Measurements from ENCODE around the gene THRB. TPM values are rescaled to one million over a fixed set of nuclear protein-coding genes. Genes with fewer than 3 reads are reported as not detected.

Gene THRB
- polyA plus RNA-seq, 3 donors, result 3.4 to 11.7 (median 8.1) TPM

- 92 to 97% (median 92%) methylated on average over 7 of the region's 7 CpGs for WGBS, 3 donors
- no peak overlapping the region for H3K27ac ChIP-seq (ENCODE audit: low read depth, low read length)
Measured at GRCh38 chr3:24315356-24315755, 179.3 kb downstream of the THRB start.

DNA sequence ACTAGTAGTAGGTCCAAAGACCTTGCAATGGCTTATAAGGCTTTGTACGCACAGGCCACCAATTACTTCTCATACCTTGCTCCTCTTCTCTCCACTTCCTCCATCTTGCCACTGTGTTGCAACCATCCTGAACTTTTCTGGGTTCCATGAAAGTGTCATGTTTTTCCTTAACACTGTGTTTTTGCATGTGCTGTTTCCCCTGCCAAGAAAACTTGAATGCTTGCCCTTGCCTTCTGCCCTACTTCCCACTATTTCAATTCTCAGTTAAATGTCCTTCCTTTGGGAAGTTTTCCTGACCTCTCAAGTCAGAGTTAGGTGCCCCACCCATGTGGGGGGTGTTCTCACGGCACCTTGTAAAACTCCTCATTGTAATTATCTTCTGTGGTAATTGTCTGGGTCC lies 182.8 kb downstream of the THRB start:
- 62 to 78% (median 63%) methylated on average over 2 of the region's 2 CpGs for WGBS, 3 donors
- H3K27ac ChIP-seq (ENCODE audit: low read depth, low read length), result no peak overlapping the region

- H3K27ac ChIP-seq (ENCODE audit: low read depth, low read length), result no peak overlapping the region
Measured at GRCh38 chr3:24310887-24311286, 183.8 kb downstream of the THRB start.

DNA sequence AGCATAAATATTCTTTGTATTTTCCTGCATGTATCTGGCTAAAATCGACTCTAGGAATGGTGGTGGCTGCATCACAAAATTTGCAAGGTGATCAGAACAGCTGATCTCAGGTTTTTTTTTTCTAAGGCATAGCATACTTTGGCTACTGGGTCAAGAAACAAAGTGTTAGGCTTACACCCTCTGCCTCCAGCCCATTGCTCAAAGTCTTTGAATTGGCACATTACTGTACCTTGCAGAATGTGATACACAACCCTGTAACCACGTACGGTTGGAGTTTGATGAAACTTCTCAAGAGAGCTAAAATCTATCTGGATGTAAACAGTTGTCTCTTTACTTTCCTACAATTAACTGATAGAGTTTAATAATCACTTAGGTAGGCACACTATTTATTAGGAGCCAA lies 188.1 kb downstream of the THRB start:
- no peak overlapping the region for H3K27ac ChIP-seq (ENCODE audit: low read depth, low read length)
- 65 to 79% (median 72%) methylated on average over 3 of the region's 3 CpGs for WGBS, 3 donors

- WGBS, 3 donors, result 25 to 37% (median 36%) methylated on average over 4 of the region's 4 CpGs
- no peak overlapping the region for H3K27ac ChIP-seq (ENCODE audit: low read depth, low read length)
Measured at GRCh38 chr3:24305795-24306467, 188.7 kb downstream of the THRB start.

DNA sequence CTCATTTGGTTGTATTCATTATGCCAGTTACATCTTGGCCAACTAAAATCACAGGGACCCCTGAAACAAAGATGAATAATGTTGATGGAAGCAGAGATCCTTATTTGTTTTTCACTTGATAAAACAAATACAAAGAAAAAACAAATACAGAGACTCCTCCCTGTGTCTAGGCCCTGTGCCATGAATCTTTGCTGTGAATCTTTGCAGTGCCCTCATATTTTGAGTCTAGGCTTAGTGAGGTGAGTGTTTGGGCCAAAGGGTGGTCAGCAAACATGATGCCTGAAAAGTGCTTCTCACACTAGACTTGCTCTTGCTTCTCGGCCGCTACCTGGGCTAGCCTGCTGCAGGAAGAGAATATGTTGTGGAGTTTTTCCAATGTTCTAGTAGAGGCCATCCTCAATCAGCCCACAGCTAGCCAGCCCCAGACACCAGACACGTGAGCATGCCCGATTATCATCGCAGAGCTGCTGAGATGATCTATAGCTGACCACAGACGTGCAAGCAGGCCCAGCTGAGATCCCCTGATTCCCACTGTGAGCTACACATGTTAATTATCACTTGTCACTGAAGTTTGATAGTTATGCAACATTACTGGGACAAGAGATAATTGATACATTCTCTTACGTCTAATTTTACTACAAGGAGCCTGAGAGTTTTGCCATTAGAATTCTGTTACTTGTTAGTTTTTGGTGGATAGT lies 191.4 kb downstream of the THRB start:
- no peak overlapping the region for H3K27ac ChIP-seq (ENCODE audit: low read depth, low read length)
- WGBS, 3 donors, result 85 to 96% (median 88%) methylated on average over 7 of the region's 7 CpGs

- WGBS, 3 donors, result 67 to 93% (median 86%) methylated on average over 2 of the region's 2 CpGs
- no peak overlapping the region for H3K27ac ChIP-seq (ENCODE audit: low read depth, low read length)
Measured at GRCh38 chr3:24302396-24302795, 192.3 kb downstream of the THRB start.

GRCh38 chr3:24300949-24301348 lies 193.7 kb downstream of the THRB start:
- H3K27ac ChIP-seq (ENCODE audit: low read depth, low read length), result no peak overlapping the region
- WGBS, 3 donors, result 90 to 94% (median 94%) methylated on average over 2 of the region's 2 CpGs

DNA sequence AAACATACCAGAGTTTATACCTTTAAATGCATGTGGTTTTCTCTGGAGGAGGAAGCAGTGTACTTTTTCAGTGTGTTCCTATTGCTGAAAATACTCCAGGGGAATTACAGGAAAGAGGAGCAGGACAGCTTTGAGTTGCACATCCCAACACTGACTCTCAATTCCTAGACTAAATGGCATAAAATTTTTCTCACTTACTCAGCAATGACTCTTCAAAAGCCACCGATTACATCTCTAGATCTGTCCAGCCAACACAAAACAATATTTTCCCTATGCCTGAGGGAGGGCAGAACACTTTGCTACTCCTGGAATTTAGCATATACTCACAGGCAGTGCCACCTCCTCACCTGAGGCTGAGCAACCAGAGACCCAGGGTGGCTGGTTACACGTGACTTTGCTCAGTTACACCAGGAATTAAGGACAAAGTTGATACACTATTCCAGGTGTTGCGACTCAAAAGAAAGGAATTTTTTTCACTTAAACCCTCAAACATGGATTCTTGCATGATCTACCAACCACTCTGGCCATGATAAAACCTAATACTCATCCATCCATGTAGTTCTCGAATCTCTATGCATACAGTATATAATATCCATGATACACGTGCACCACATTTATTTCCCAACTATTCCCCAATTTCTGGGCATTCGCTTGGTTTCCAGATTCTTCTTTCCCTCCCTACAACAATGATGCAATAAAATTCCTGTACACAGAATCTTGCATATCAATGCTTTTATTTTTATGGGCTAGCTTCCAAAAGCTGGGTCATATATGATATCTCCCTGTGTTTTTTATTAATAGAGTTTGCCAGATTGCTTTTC lies 194.6 kb downstream of the THRB start:
- no peak overlapping the region for H3K27ac ChIP-seq (ENCODE audit: low read depth, low read length)
- 52 to 74% (median 53%) methylated on average over 6 of the region's 6 CpGs for WGBS, 3 donors

GRCh38 chr3:24299246-24299805 lies 195.3 kb downstream of the THRB start:
- whole genome bisulfite sequencing, 3 donors, result 14 to 31% (median 28%) methylated on average over 1 of the region's 1 CpG
- no peak overlapping the region for H3K27ac ChIP-seq (ENCODE audit: low read depth, low read length)

- WGBS, 3 donors, result 84 to 93% (median 90%) methylated on average over 5 of the region's 5 CpGs
- no peak overlapping the region for H3K27ac ChIP-seq (ENCODE audit: low read depth, low read length)
Measured at GRCh38 chr3:24296441-24297205, 198.0 kb downstream of the THRB start.

GRCh38 chr3:24294150-24294549 lies 200.5 kb downstream of the THRB start:
- no peak overlapping the region for H3K27ac ChIP-seq (ENCODE audit: low read depth, low read length)
- 91 to 100% (median 98%) methylated on average over 2 of the region's 2 CpGs for WGBS, 3 donors

- H3K27ac ChIP-seq (ENCODE audit: low read depth, low read length), result no peak overlapping the region
Measured at GRCh38 chr3:24291646-24292045, 203.0 kb downstream of the THRB start.

DNA sequence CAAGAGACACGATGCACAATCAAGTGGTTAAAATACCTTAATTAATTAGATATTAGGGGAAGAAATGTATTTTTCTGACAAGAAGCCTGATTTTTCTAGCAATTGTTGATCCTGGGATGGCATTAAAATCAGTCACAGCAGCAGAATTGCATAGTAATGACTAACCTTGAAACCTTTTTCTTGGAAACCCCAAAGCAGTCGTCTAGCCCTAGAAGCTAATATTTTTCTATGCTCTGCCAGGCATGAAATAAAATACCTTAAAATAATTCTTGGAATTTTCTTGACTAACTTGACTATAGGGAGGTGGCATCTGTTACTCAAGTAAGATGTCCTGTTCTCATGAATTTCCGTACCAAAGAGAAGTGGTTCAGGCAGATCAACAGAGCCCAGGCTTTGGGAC lies 204.1 kb downstream of the THRB start:
- H3K27ac ChIP-seq (ENCODE audit: low read depth, low read length), result no peak overlapping the region
- 67 to 75% (median 75%) methylated on average over 3 of the region's 3 CpGs for WGBS, 3 donors

- 47 to 71% (median 49%) methylated on average over 8 of the region's 8 CpGs for WGBS, 3 donors
- H3K27ac ChIP-seq (ENCODE audit: low read depth, low read length), result no peak overlapping the region
Measured at GRCh38 chr3:24288496-24289236, 206.0 kb downstream of the THRB start.

DNA sequence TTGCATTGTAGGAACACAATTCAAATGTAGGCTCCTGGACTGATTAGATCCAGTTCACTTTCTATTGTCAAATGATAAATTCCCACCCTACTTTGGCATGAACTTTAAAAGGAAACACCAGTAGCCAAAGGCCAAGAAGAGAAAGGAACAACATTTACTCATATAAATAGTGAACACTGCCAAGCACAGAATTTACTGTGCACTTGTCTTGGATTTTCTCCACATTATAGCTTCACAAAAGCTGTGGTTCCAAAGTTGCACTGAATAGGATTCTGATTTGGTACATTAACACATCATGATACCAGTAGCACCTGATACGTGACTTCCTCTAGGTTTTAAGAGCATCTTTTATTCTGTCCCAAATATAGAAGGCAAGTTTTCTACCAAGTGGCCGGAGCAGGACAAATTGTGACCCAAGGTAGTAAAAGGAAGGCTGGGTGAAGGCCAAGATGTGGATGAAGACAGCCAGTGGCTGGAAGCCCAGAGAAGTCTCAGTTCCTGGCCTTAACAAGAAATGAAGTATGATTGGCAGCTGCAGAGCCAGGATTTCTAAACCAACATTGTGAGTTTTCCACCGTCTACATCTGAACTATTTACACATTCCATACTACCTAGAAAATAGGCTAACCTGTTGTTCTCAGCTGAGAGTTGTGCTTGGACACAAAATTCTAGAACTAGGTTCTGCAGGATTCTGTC lies 206.7 kb downstream of the THRB start:
- H3K27ac ChIP-seq (ENCODE audit: low read depth, low read length), result no peak overlapping the region
- 41 to 48% (median 44%) methylated on average over 3 of the region's 3 CpGs for WGBS, 3 donors

DNA sequence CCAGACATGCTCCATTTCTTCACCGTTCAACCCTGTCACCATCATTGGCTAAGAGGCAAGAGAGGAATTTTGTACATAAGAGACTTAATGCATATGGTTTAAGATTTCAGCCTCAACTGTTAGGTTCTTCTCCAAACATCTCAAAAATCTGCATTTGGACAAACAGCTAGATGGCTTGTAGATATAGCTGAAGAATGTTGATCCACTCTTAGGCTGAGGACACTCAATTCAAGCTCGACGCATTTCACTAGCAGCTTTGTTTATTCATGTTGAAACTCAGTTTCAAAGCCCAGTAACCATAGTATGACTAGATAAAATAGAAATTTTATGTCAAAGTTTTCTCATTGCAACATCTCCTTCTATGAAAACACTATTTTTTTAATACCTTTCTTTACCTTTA lies 208.2 kb downstream of the THRB start:
- no peak overlapping the region for H3K27ac ChIP-seq (ENCODE audit: low read depth, low read length)

More for the DNA sequence above, 208.2 kb downstream of the THRB start:
- 87 to 97% (median 96%) methylated on average over 3 of the region's 3 CpGs for WGBS, 3 donors

Measured in adipose tissue (tissue), 3 donors.